Measurements from ENCODE around the gene SCAP.
"Not testable (repeated sequence)": the region's sequence is repeated elsewhere in the genome, so short reads cannot be mapped to it uniquely, and the experiment has no call there.

SCAP gene

DNA sequence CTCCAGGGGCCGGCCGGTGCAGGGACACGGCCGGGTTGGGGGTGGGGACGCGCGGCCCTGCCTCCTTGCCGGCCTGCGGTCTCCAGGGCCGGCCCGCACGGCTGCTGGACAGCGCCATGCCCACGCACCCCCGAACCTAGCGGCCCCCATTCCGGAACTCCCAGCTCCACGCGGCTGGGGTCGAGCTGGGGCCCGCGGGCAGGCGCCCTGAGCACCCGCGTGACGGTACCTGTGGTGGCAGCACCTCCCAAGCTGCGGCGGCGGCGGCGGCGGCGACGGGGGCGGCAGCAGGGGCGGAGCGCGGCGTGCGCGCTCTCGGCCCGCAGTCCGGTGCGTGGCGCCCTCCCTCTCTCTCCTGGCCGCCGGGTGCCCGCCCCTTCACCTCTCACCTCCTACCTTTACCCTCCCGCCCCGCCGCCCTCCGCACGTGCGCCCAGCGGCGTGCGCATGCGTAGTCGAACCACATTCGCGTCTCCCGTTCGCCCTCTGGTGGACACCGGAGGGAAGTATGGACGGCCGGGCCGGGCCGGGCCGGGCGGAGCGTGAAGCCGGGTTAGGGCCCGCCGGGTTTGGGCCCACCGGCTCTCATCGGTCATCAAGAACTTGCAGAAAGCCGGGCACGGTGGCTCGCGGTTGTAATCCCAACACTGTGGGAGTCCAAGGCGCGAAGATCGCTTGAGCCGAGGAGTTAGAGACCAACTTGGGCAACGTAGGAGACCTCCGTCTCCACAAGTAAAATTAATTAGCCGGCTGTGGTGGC, at the start of gene SCAP:
TSS of gene SCAP (minus strand) at position 372 of the 760 bp plus-strand sequence. CDS start 32,948 bp downstream, outside the sequence.
- peak; percentile 98 to 99 for DNase-seq

- DNase-seq: no peak
These were observed 47.8 kb upstream of the SCAP start for GRCh38 chr3:47523310-47524073.

- peak; percentile 83 to 87 for DNase-seq
These were observed 46.6 kb upstream of the SCAP start for GRCh38 chr3:47522082-47522987.

DNA sequence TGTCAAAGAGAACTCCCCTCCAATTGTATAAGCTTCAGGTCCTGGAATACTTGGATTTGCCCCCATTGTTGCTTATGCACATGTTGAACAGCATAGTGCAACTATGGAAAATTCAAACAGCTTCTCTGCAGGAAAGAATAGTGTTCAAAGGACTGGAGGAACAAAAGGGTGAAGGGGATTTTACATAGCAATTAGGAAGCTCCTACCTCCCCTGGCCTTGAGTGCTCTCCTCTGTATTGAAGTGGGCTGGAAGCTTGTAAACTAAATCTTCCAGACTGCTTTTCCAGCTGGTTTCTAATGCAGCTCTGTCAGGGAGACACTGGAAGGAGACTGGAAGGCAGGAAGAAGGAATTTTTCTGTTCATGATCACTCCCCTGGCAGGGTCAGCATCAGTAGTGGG, 45.0 kb upstream of the SCAP start:
- DNase-seq: no peak

GRCh38 chr3:47517937-47518336, 42.2 kb upstream of the SCAP start:
- no peak for DNase-seq

DNA sequence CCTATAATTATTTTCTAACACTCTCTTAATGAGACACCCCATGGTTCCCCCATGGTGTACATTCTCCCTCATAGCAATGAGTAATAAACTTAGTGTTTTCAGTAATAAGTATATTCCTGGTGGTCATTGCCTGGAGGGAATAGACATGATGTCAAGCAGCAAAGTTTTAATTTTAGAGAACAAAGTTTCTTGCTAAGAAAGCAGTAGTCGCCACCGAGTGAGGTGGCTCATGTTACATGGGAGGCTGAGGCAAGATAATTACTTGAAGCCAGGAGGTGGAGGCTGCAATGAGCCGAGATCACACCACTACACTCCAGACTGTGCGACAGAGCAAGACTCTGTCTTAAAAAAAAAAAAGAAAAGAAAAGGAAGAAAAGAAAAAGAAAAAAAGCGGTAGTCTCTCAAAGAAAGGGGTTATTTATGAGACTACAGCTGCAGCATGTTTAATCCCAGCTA, 40.2 kb upstream of the SCAP start:
- no peak for DNase-seq

- DNase-seq: no peak
These were observed 39.4 kb upstream of the SCAP start for GRCh38 chr3:47515100-47515499.

DNA sequence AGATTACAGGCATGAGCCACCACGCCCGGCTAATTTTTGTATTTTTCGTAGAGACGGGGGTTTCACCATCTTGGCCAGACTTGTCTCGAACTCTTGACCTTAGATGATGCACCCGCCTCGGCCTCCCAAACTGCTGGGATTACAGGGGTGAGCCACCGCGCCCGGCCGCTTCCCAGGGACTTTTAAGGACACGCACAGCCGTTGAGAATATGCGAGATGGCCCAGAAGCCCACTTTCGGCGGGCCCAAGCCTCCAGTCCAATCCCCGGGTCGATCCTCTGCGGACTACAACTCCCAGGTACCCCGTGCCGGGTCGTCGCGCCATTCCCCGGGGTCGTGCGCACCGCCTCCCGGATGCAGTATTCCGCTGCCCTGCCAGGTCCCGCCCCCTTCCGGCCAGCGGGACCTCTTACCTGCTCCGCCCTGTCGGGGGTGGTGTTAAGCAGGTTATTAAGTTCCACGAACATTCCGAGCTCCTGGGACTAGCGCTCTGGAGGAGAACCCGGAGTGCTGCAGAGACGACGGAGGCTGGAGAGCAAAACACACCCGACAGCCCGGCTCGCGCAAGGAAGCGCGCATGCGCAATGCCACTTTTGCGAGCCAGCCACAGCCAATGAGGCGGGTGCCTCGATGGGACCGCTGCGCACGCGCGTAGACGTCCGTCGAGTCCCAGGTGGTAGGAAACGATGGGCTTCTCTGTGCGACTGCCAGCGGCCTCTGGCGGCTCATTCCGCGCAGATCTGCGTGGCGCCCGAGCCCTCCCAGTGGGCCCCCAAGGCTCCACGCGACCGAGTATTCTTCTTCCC, 37.6 kb upstream of the SCAP start, which contains the start of gene ELP6:
TSS of gene ELP6 (minus strand) at position 588 of the 805 bp plus-strand sequence. CDS start at position 466, 122 bp downstream.
- peak; percentile 97 to 98 for DNase-seq

DNA sequence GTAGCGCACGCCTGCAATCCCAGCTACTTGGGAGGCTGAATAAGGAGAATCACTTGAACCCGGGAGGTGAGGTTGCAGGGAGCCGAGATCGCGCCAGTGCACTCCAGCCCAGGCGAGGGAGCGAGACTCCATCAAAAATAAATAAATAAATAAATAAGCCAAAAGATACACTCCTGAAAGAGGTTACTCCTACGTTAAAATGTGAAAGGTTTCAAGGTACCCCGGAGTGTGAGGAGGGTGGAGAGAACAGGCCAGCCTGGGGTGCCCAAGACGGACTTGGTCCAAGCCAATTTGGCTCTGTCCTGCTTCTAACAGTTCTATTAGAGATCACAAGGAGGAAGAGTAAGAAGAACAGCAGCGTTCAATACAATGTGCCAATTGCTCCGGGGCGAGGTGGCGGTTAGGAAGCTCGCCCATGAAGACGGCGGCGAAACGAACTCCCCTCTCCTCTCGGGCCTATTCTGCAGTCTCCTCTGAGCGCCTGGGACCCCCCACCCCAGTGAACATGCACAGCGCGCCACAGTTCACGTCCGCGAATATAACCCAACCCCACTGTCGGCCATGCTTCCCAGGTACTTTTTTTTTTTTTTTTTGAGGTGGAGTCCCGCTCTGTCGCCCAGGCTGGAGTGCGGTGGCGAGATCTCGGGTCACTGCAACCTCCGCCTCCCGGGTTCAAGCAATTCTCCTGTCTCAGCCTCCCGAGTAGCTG, 36.8 kb upstream of the SCAP start:
- no peak for DNase-seq

DNA sequence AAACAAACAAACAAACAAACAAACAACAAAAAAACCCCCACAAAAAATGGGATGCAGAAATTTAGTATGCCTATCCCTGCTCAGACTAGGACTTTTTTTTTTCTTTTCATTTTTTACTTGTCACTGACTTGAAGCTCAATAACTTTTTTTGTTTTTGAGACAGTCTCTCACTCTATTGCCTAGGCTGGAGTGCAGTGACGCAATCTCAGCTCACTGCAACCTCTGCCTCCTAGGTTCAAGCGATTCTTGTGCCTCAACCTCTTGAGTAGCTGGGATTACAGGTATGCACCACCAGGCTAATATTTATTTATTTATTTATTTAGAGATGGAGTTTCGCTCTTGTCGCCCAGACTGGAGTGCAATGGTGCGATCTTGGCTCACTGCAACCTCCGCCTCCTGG, 29.5 kb upstream of the SCAP start:
- DNase-seq: not testable (repeated sequence)

DNA sequence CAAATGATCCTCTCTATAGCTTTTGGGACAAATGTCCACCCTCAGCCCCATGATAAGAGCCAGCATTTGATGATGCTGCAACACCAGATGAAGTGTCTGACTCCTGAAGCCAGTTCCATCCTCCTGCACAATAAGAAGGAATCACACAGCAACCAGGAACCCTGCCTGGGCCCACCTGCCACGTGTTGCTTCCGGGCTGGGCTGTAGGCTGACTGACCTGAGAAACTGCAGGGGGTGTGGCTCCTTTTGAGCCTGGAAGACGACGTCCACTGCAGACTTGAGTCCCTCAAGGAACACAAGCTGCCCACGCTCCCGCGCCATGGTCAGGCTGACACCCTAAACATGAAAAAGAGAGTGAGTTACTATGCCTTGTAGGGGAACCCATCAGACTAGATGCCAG, 28.4 kb upstream of the SCAP start:
- DNase-seq: no peak

DNA sequence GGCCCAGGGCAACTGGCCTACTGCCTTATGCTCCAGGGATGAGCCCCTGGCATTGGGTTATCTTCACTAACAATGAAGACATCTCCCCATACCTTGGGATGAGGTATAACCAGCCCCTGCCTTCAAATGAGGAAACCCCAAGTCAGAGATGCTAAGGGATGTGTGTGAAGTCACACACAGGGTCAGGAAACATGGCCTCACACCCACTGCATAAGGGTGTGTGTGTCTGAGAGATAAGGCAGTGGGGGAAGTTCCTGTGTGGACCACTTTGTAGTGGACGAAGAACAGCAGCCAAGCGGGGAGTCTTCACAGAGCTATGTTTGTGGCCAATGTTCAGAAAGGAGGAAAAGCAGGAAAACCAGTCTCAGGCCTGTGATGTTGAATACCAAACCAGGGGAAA, 27.3 kb upstream of the SCAP start:
- DNase-seq: no peak

DNA sequence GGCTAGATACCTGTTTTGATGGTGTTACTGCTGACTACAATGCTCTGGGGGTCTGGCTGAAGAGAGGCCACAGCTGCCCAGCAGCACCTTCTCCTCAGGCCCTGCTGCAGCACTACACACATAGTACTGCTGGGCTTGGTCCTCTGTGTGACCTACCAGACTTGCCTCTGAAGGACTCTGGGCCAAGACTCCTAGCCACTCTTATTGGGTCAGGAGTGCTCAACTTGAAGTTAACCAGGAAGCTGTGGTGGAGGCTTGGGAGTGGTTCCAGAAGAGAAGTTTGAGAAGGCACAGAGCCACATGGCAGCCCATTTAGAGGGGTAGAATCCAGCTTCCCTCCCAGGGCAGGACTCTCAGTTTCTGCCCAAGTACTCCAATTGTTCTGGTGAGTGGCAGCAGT, 21.2 kb upstream of the SCAP start:
- DNase-seq: no peak

DNA sequence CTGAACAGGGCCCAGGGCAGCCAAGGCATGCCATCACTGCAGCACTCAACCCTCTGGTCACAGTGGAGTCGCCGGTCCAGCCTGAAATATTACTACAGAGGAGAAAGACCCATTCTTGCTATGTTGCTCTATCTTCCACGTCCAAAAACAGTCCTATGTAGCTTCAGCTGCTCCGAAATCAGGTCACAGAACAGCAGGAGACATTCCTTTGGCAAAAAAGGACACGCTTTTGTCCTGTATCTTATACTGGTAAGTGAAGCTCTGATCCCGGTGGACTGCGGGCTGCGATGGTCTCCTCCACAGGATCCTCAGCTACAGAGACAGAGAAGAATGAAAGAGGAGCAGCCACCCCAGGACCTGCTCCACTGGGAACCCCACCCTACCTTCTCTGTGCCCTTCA, 20.1 kb upstream of the SCAP start:
- no peak for DNase-seq

DNA sequence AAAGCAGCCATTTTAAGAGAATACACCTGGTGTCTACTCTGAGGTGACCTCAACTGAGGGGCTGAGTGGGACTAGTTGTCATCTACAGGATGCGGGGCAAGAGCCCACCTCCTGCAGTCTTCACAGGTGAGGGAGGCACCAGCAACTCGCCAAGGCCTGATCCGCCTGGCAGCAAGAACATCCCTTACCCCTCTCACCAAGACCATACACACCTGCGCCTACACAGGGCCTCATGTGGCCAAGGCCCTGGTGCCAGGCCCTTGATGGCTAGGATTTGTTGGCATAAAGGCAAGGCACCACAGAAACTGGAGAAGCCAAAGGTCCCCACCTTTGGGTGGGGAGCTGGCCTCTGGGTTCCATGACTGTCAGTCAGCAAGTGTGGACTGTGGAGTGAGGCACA, 19.4 kb upstream of the SCAP start:
- no peak for DNase-seq

- DNase-seq: no peak
These were observed 16.0 kb upstream of the SCAP start for GRCh38 chr3:47491777-47492176.

DNA sequence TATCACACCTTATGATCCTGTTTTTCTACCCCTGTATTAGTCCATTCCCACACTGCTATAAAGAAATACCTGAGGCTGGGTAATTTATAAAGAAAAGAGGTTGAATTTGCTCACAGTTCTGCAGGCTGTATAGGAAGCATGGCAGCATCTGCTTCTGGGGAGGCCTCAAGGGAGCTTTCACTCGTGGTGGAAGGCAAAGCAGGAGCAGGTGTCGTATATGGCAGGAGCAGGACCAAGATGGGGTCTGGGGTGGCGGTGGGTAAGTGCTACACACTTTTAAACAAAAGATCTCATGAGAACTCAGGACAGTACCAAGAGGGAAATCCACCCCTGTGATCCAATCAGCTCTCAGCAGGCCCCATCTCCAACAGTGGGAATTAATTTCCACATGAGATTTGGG, 15.4 kb upstream of the SCAP start:
- DNase-seq: no peak

- DNase-seq: no peak
These were observed 11.5 kb upstream of the SCAP start for GRCh38 chr3:47487265-47487664.

- no peak for DNase-seq
These were observed 10.1 kb upstream of the SCAP start for GRCh38 chr3:47485812-47486211.

- no peak for DNase-seq
These were observed 6.6 kb upstream of the SCAP start for GRCh38 chr3:47482366-47482765.

GRCh38 chr3:47481763-47482162, 6.0 kb upstream of the SCAP start:
- not testable (repeated sequence) for DNase-seq
